HepG2 (cell line): ENCODE results near the gene RFX2. TPM values are rescaled to one million over a fixed set of nuclear protein-coding genes. Genes with fewer than 3 reads are reported as not detected.

ENCODE experiments used
- ETV6 ChIP-seq: sonication (generic); formaldehyde crosslinking; conservative IDR thresholded peaks from 2 replicates; pipeline ENCODE4 v1.4.0; 2020; ENCODE audit warnings: missing genetic modification reagents
- HNF1A ChIP-seq, 2 experiments: sonication (generic) in 1 of 2; formaldehyde crosslinking in 1 of 2; IDR thresholded peaks; 2 replicates each; pipeline versions ENCODE4 v1.4.0 to v1.6.1; 2016 to 2020; ENCODE audit warnings: borderline replicate concordance in 1 of 2, low read depth in 1 of 2, mild to moderate bottlenecking in 1 of 2, missing genetic modification reagents in 1 of 2
- HNRNPH1 ChIP-seq: fragments of 200-400 bp; formaldehyde crosslinking; optimal IDR thresholded peaks from 2 replicates; pipeline ENCODE3; 2017; ENCODE audit warnings: mild to moderate bottlenecking, low read depth, low read length
- MXD4 ChIP-seq: IDR thresholded peaks from 2 replicates; pipeline ENCODE4 v1.6.1; 2016; ENCODE audit warnings: mild to moderate bottlenecking, missing biosample characterization, missing genetic modification reagents
- SNAPC5 ChIP-seq: sonication (generic); formaldehyde crosslinking; IDR thresholded peaks from 2 replicates; pipeline ENCODE4 v1.8.1; 2023; ENCODE audit warnings: mild to moderate bottlenecking, missing genetic modification reagents, borderline replicate concordance
- TFDP2 ChIP-seq: sonication (generic); formaldehyde crosslinking; IDR thresholded peaks from 2 replicates; pipeline ENCODE4 v1.4.0; 2020; ENCODE audit warnings: missing genetic modification reagents
- XRCC5 ChIP-seq: fragments of 200-400 bp; formaldehyde crosslinking; optimal IDR thresholded peaks from 2 replicates; pipeline ENCODE3; 2017; ENCODE audit warnings: mild to moderate bottlenecking, low read length
- ZFP37 ChIP-seq: sonication (generic); formaldehyde crosslinking; IDR thresholded peaks from 2 replicates; pipeline ENCODE4 v1.4.0; 2020; ENCODE audit warnings: missing genetic modification reagents, borderline replicate concordance
- ZKSCAN8 ChIP-seq: IDR thresholded peaks from 2 replicates; pipeline ENCODE4 v1.6.1; 2016; ENCODE audit warnings: borderline replicate concordance, missing genetic modification reagents, missing compliant biosample characterization
- ZNF777 ChIP-seq: sonication (generic); formaldehyde crosslinking; IDR thresholded peaks from 2 replicates; pipeline ENCODE4 v1.4.0; 2020; ENCODE audit warnings: missing genetic modification reagents
- polyA plus RNA-seq, 8 experiments: library from polyadenylated mRNA; depleted of rRNA in 3 of 8; stranded (reverse) in 7 of 8; unstranded in 1 of 8; fragments of >200 nt; fragmentation: Illumina TruSeq in 4 of 8; extraction: Trizol in 4 of 8; gene quantifications; 2 replicates each; pipeline versions ENCODE4 v1.2.1 to v1.2.3, GENCODE V29; 2011 to 2016; ENCODE audit warnings: low read depth in 4 of 8, missing spikeins in 1 of 8, mixed read lengths in 1 of 8; ENCODE audit not compliant: insufficient read depth in 1 of 8
- total RNA-seq, 5 experiments: library from RNA; depleted of rRNA; stranded (reverse); fragments of >200 nt; fragmentation: Illumina TruSeq; extraction: Trizol; gene quantifications; 2 replicates each; pipeline ENCODE4 v1.2.3, GENCODE V29; 2016; ENCODE audit warnings: low read depth in 1 of 5

RFX2 gene
- total and polyA plus RNA-seq, 2 of the 13 experiments (the other 11 are each of a cell fraction or from before 2014, with no cell fraction given), result 2.8 to 3.3 TPM

- TF ChIP-seq HNF1A (IDR thresholded peaks at IDR 0.05; ENCODE audit: low read depth) (no peak), HNF1A (CRISPR knock-in tag; IDR thresholded peaks at IDR 0.05; ENCODE audit: borderline replicate concordance) (no peak), TFDP2 (CRISPR knock-in tag) (peak; percentile 87), ETV6 (CRISPR knock-in tag) (no peak), HNRNPH1 (no peak), ZKSCAN8 (CRISPR knock-in tag) (no peak), ZFP37 (CRISPR knock-in tag) (no peak), XRCC5 (peak; percentile 43), MXD4 (CRISPR knock-in tag) (no peak), SNAPC5 (CRISPR knock-in tag) (no peak), ZNF777 (CRISPR knock-in tag) (peak; percentile 60; the same call in 1 of the 2 replicates)
Observed at GRCh38 chr19:6110360-6110977, at the start of gene RFX2 (continued).
